SK-N-SH (cell line): ENCODE results near the gene MAP3K7. TPM values are rescaled to one million over a fixed set of nuclear protein-coding genes. Genes with fewer than 3 reads are reported as not detected.

ENCODE experiments used
- CTCF ChIA-PET: fragments of 300-600, 350-600 bp; formaldehyde crosslinking; extraction: SDS; loops from one replicate; lab custom pipeline; 2021; lab: Yijun Ruan, JAX
- POLR2A ChIA-PET: fragments of 350-600 bp; sonication (Branson Sonifier 250); formaldehyde crosslinking; extraction: SDS; loops from one replicate; lab custom pipeline; 2020; ENCODE audit warnings: antibody characterized with exemption, inconsistent platforms; lab: Yijun Ruan, JAX
- DNase-seq: peaks from one replicate; pipeline ENCODE4 v3.0.0; 2012
- H2AFZ ChIP-seq: fragments of 200-600 bp; sonication (generic); 2 replicates; pipeline ENCODE4 v1.8.1; 2016; ENCODE audit warnings: antibody characterized with exemption, mild to moderate bottlenecking, low read depth
- H3F3A ChIP-seq: fragments of 200-600 bp; sonication (generic); replicated peaks from 2 replicates; pipeline ENCODE3; 2016; ENCODE audit warnings: antibody characterized with exemption, mild to moderate bottlenecking; ENCODE audit not compliant: insufficient read depth
- H3K27ac ChIP-seq, 2 experiments: fragments of 200-500 bp in 1 of 2; fragments of 200-600 bp in 1 of 2; sonication (Bioruptor generic) in 1 of 2; sonication (generic), shearing (Covaris generic) in 1 of 2; 2 replicates each; pipeline versions ENCODE4 v1.5.1 to v1.6.1; 2014 to 2016; ENCODE audit warnings: low read depth in 2 of 2, inconsistent platforms in 1 of 2, low read length in 1 of 2, mild to moderate bottlenecking in 1 of 2, mixed read lengths in 1 of 2
- H3K27me3 ChIP-seq: fragments of 200-600 bp; sonication (generic), shearing (Covaris generic); 2 replicates; pipeline ENCODE4 v1.6.1; 2016; ENCODE audit warnings: mixed run types; ENCODE audit not compliant: insufficient read depth
- H3K36me3 ChIP-seq, 2 experiments: fragments of 200-500 bp in 1 of 2; fragments of 200-600 bp in 1 of 2; sonication (Bioruptor generic) in 1 of 2; sonication (generic) in 1 of 2; replicated peaks in 1 of 2; 2 replicates each; pipeline versions ENCODE3 to v1.5.1; 2014 to 2016; ENCODE audit warnings: low read length in 1 of 2, mild to moderate bottlenecking in 1 of 2; ENCODE audit not compliant: insufficient read depth in 2 of 2, control insufficient read depth in 1 of 2
- H3K4me1 ChIP-seq, 2 experiments: fragments of 200-500 bp in 1 of 2; fragments of 200-600 bp in 1 of 2; sonication (Bioruptor generic) in 1 of 2; sonication (generic), shearing (Covaris generic) in 1 of 2; 2 replicates each; pipeline versions ENCODE4 v1.5.1 to v1.6.1; 2014 to 2016; ENCODE audit warnings: low read depth in 1 of 2, low read length in 1 of 2, mixed run types in 1 of 2; ENCODE audit not compliant: insufficient read depth in 2 of 2, control insufficient read depth in 1 of 2
- H3K4me2 ChIP-seq: fragments of 200-600 bp; sonication (generic), shearing (Covaris generic); 2 replicates; pipeline ENCODE4 v1.6.1; 2017; ENCODE audit warnings: mixed run types
- H3K4me3 ChIP-seq, 2 experiments: fragments of 200-500 bp in 1 of 2; fragments of 200-600 bp in 1 of 2; sonication (Bioruptor generic) in 1 of 2; sonication (generic), shearing (Covaris generic) in 1 of 2; 2 replicates each; pipeline versions ENCODE4 v1.5.1 to v1.8.1; 2014 to 2016; ENCODE audit warnings: low read depth in 2 of 2, inconsistent platforms in 1 of 2, low read length in 1 of 2, mild to moderate bottlenecking in 1 of 2, mixed read lengths in 1 of 2, moderate library complexity in 1 of 2
- H3K79me2 ChIP-seq: fragments of 200-600 bp; sonication (generic); 2 replicates; pipeline ENCODE4 v1.8.1; 2017; ENCODE audit warnings: mild to moderate bottlenecking; ENCODE audit not compliant: insufficient read depth
- H3K9ac ChIP-seq: fragments of 200-600 bp; sonication (generic); 2 replicates; pipeline ENCODE4 v1.6.1; 2017; ENCODE audit warnings: mixed run types
- H3K9me2 ChIP-seq: fragments of 200-600 bp; sonication (generic); 2 replicates; pipeline ENCODE4 v1.6.1; 2017; ENCODE audit warnings: mixed run types
- H3K9me3 ChIP-seq: fragments of 200-600 bp; sonication (generic); 2 replicates; pipeline ENCODE4 v1.6.1; 2017; ENCODE audit warnings: mixed run types, mild to moderate bottlenecking, moderate library complexity
- H4K20me1 ChIP-seq: fragments of 200-600 bp; sonication (generic); 2 replicates; pipeline ENCODE4 v1.6.1; 2017; ENCODE audit warnings: mild to moderate bottlenecking, mixed run types; ENCODE audit not compliant: insufficient read depth
- CTCF ChIP-seq: fragments of 200-600 bp; sonication (generic); IDR thresholded peaks from 2 replicates; pipeline ENCODE4 v1.6.1; 2017; ENCODE audit warnings: antibody characterized with exemption, mild to moderate bottlenecking, moderate library complexity
- ELF1 ChIP-seq: IDR thresholded peaks from 2 replicates; pipeline ENCODE4 v1.4.0; 2012
- EP300 ChIP-seq, 2 experiments: IDR thresholded peaks; 2 replicates each; pipeline versions ENCODE4 v1.4.0 to v1.6.1; 2012; ENCODE audit warnings: borderline replicate concordance in 1 of 2, low read depth in 1 of 2, low read length in 1 of 2
- FOXJ3 ChIP-seq: sonication (generic); formaldehyde crosslinking; IDR thresholded peaks from 2 replicates; pipeline ENCODE4 v1.5.1; 2020; ENCODE audit warnings: mild to moderate bottlenecking, missing genetic modification reagents
- JUND ChIP-seq: IDR thresholded peaks from 2 replicates; pipeline ENCODE4 v1.4.0; 2012
- MAX ChIP-seq: IDR thresholded peaks from 2 replicates; pipeline ENCODE4 v1.4.0; 2012; ENCODE audit warnings: low read depth
- MXI1 ChIP-seq: IDR thresholded peaks from 2 replicates; pipeline ENCODE4 v1.6.1; 2012; ENCODE audit warnings: mild to moderate bottlenecking, low read depth, low read length, improper control_type of control experiment
- NFIC ChIP-seq: IDR thresholded peaks from 2 replicates; pipeline ENCODE4 v1.4.0; 2012; ENCODE audit warnings: borderline replicate concordance
- NRF1 ChIP-seq: IDR thresholded peaks from 2 replicates; pipeline ENCODE4 v1.6.1; 2012; ENCODE audit warnings: low read depth, mild to moderate bottlenecking, low read length
- POLR2AphosphoS5 ChIP-seq: IDR thresholded peaks from 2 replicates; pipeline ENCODE4 v1.6.1; 2012; ENCODE audit warnings: low read depth, low read length
- RCOR1 ChIP-seq: fragments of 150-350 bp; IDR thresholded peaks from 2 replicates; pipeline ENCODE4 v1.6.1; 2017; ENCODE audit warnings: antibody characterized with exemption, low read length
- REST ChIP-seq: IDR thresholded peaks from 2 replicates; pipeline ENCODE4 v1.6.1; 2012; ENCODE audit warnings: mild to moderate bottlenecking, low read depth, low read length, moderate library complexity
- TAF1 ChIP-seq: IDR thresholded peaks from 2 replicates; pipeline ENCODE4 v1.6.1; 2012; ENCODE audit warnings: low read depth, mild to moderate bottlenecking, low read length, moderate library complexity, borderline replicate concordance
- YY1 ChIP-seq: IDR thresholded peaks from 2 replicates; pipeline ENCODE4 v1.4.0; 2012; ENCODE audit warnings: low read depth, mild to moderate bottlenecking
- WGBS: methylation state at CpG from one replicate; pipeline ENCODE4 v1.1.6; 2017; ENCODE audit warnings: low lambda C conversion rate; 5-methylcytosine and 5-hydroxymethylcytosine counted together
- polyA plus RNA-seq, 3 experiments: library from polyadenylated mRNA; depleted of rRNA; stranded (reverse); fragments of >200 nt; gene quantifications; 2 replicates each; pipeline ENCODE4 v1.2.3, GENCODE V29; 2012

MAP3K7 gene
- polyA plus RNA-seq, 1 of the 3 experiments (the other 2 are of a cell fraction): 21.1 TPM

- Histone ChIP-seq H3K27me3 (no peaks in the 10 kb centered on the region), H3K4me1 (no peaks in the 10 kb centered on the region), H3K79me2 (no peaks in the 10 kb centered on the region), H3K36me3 (peaks cover 80 to 97% of the 10 kb centered on the region in 2 experiments), H3F3A (peaks cover 4% of the 10 kb centered on the region), H3K4me3 (no peak overlapping the region), H3K9me3 (no peaks in the 10 kb centered on the region), H2AFZ (no peak overlapping the region), H3K4me2 (no peak overlapping the region), H3K9ac (no peak overlapping the region), H4K20me1 (no peaks in the 10 kb centered on the region), H3K9me2 (no peaks in the 10 kb centered on the region), H3K27ac (no peak overlapping the region)
- WGBS: 94% methylated on average over 3 of the region's 3 CpGs
- ChIA-PET CTCF (interaction anchor here (0.8 kb wide), 1 partner anchor 66 kb away, joined by 4 read pairs; no protein-coding TSS in a partner anchor), POLR2A (no interaction called here)
- TF ChIP-seq FOXJ3: no peak
- TF ChIP-seq REST: no peak
- no peak for TF ChIP-seq YY1
- no peak for TF ChIP-seq POLR2AphosphoS5
- TF ChIP-seq NFIC: no peak
- no peak for TF ChIP-seq ELF1
- TF ChIP-seq NRF1: no peak
- TF ChIP-seq CTCF: no peak
- no peak for TF ChIP-seq TAF1
- TF ChIP-seq RCOR1: no peak
- no peak for TF ChIP-seq MXI1
- TF ChIP-seq MAX: no peak
- no peak for TF ChIP-seq JUND
- no peak for TF ChIP-seq EP300 (IDR thresholded peaks at IDR 0.05; ENCODE audit: borderline replicate concordance in 1 of 2, low read depth in 1 of 2, low read length in 1 of 2)
- no peak for DNase-seq
Measured at GRCh38 chr6:90545448-90545847, 41.4 kb downstream of the MAP3K7 start.
